ENCODE data around the gene POLR3G.

POLR3G gene

DNA sequence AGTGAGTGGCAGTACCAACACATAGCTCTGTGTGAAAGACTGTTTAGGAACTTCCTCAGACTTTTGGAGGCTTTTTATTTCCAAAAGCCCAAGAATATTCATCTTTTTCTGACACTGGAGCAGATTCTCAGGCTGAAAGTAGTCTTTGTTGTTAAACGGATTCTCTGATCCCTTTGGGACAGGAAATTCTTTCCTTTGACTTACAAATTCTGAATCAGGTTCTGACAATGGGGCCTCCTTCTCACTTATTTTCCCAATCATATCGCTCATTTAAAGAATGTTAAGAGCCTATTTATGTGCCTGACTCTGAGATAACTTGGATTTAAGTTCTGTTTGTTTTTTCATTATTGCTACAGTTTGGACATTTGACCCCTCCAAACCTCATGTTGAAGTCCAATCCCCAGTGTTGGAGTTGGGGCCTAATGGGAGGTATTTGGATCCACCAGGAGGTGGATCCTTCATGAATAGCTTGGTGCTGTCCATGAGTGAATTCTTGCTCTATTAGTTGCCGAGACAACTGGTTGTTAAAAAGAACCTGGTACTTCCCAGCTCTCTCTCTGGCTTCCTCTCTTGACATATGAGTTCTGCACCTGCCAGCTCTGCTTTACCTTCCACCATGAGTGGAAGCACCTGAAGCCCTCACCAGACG is 79.8 kb downstream of the POLR3G start:
- TF ChIP-seq CTCF (IDR thresholded peaks at IDR 0.05; ENCODE audit: borderline replicate concordance, control extremely low read depth, extremely low read depth, insufficient read depth, missing control alignments), result no peak
- DNase-seq (ENCODE audit: low spot score), result no peak
- in situ Hi-C loops (cut with MboI; ENCODE audit: low sequenced_read_pairs, unreplicated experiment), result no loop called here

GRCh38 chr5:90555666-90556065 is 81.0 kb downstream of the POLR3G start:
- in situ Hi-C loops (cut with MboI; ENCODE audit: low sequenced_read_pairs, unreplicated experiment), result no loop called here
- DNase-seq (ENCODE audit: low spot score), result no peak
- TF ChIP-seq CTCF (IDR thresholded peaks at IDR 0.05; ENCODE audit: borderline replicate concordance, control extremely low read depth, extremely low read depth, insufficient read depth, missing control alignments), result no peak

- TF ChIP-seq CTCF (IDR thresholded peaks at IDR 0.05; ENCODE audit: borderline replicate concordance, control extremely low read depth, extremely low read depth, insufficient read depth, missing control alignments), result no peak
- no peak for DNase-seq (ENCODE audit: low spot score)
- in situ Hi-C loops (cut with MboI; ENCODE audit: low sequenced_read_pairs, unreplicated experiment), result no loop called here
Measured at GRCh38 chr5:90557391-90557790, 82.7 kb downstream of the POLR3G start.

GRCh38 chr5:90557871-90558270 is 83.2 kb downstream of the POLR3G start:
- no peak for DNase-seq (ENCODE audit: low spot score)
- no peak for TF ChIP-seq CTCF (IDR thresholded peaks at IDR 0.05; ENCODE audit: borderline replicate concordance, control extremely low read depth, extremely low read depth, insufficient read depth, missing control alignments)
- in situ Hi-C loops (cut with MboI; ENCODE audit: low sequenced_read_pairs, unreplicated experiment), result no loop called here

DNA sequence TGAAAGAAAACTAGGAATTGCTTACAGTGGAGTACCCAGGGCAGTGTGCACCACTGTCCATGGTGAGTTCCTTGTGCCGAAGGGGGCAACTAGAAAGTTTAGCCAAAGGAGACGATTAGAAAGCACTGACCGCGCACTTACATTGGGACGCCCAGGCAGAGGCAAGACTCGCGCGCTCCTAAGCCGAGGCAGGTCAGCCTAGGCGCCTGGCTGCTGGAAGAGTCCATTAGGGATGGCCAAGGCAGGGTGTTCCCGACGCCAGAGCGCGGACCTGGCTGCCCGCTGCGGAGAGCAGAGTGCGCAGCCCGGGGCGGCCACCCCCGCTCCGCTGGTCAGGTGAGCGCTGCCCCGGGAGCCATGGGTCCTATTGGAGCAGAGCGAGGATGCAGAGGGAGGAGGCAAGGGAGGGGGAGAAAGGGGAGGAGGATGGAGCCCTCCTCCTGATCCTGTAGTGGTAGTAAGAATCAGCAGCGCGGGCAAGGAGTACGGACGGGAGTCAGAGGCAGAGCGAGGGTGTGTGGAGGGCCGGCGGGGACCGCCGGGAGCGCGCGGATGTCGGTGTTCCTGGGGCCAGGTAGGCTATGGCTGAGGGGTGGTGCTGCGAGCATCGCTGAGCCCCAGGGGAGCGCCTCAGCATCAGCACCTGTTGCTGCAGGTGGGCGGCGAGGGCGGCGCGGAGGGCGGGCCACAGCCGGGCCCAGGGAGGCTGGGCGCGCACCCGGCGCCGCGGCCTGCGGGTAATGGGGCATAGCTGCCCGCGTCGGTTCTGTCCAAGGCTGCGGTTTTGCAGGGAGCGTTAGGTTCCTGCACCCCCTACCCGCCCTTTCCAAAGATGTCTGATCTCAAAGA is 83.9 kb downstream of the POLR3G start, which contains the start of gene ADGRV1:
Gene ADGRV1, plus strand, starts transcription at position 454 of the 849 bp plus-strand sequence. Its CDS starts 99 bp downstream, at position 553.
- no peak for TF ChIP-seq CTCF (IDR thresholded peaks at IDR 0.05; ENCODE audit: borderline replicate concordance, control extremely low read depth, extremely low read depth, insufficient read depth, missing control alignments)
- in situ Hi-C loops (cut with MboI; ENCODE audit: low sequenced_read_pairs, unreplicated experiment), result no loop called here
- DNase-seq (ENCODE audit: low spot score), result peak; percentile 43

DNA sequence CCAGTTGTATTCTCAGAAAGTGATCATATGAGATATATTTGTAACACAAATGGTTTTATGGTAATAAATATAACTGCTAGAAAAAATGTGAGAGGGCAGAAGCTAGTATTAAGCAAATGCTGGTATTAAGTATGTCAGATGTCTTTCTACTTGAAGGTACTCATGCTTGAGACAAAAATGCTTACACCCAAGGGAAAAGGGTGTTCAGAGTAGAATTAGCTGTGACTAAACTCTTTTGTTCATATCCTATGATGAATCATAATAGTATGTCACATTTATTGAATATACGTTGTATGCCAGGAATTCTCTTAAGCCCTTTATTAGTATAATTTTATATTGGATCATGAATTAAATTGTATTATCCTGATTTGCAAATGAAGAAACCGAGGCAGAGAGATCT is 86.1 kb downstream of the POLR3G start:
- TF ChIP-seq CTCF (IDR thresholded peaks at IDR 0.05; ENCODE audit: borderline replicate concordance, control extremely low read depth, extremely low read depth, insufficient read depth, missing control alignments), result no peak
- in situ Hi-C loops (cut with MboI; ENCODE audit: low sequenced_read_pairs, unreplicated experiment), result no loop called here
- DNase-seq (ENCODE audit: low spot score), result no peak
